Bladder microvascular endothelial cell (primary cell): ENCODE measurements around the gene NECAB3. TPM values are rescaled to one million over a fixed set of nuclear protein-coding genes. Genes with fewer than 3 reads are reported as not detected.

ENCODE experiments used
- total RNA-seq: library from RNA; depleted of rRNA; stranded (reverse); fragments of >200 nt; gene quantifications from 2 replicates; pipeline ENCODE4 v1.2.3, GENCODE V29; 2014

Gene NECAB3, protein sequence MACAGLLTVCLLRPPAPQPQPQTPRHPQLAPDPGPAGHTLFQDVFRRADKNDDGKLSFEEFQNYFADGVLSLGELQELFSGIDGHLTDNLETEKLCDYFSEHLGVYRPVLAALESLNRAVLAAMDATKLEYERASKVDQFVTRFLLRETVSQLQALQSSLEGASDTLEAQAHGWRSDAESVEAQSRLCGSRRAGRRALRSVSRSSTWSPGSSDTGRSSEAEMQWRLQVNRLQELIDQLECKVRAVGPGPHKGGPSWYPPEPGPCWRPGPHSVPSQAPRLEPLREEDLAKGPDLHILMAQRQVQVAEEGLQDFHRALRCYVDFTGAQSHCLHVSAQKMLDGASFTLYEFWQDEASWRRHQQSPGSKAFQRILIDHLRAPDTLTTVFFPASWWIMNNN
- 6.5 and 8.5 TPM in 2 replicates for total RNA-seq

GRCh38 chr20:33674294-33675135 is at the start of gene NECAB3:
TSS of gene NECAB3 (minus strand) at chr20:33674428. CDS start at chr20:33674352, 76 bp downstream.

DNA sequence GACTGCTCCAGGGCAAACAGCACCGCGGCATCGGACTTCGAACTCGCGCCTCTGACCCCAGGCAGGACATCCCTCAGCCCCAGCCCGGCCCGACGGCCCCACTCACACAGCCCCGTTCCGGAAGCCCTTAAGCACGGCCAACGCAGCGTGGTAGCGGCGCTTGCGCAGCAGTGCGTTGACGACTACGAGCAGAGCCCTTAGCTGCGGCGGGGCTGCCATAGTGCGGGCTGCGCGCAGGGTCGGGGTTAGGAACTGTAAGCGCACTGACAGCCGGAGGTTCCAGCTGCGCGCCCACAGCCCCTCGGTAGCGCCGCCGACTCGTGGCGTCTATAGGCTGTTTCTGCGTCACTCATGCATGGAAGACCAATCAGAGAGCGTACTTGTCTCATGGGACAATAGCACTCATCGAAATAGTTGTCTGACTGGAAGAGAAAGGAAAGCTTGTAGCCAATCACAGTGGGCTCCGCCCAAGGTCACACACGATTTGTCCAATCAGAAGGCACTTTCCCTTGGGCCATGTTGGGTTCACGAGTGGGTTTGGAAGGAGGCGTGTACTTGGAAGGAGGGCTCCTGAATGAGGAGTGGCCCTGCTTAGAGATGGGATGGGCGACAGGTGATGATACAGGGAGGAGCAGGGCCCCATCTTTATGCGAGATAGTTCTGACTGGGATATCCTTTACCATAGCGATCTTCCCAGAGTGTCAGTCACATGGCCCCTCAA is 45.9 kb upstream of the NECAB3 start, which contains the start of gene PXMP4:
PXMP4 (minus strand) TSS at position 322 of the 721 bp plus-strand sequence; CDS start at position 219, 103 bp downstream.

GRCh38 chr20:33686100-33686983 is 12.1 kb upstream of the NECAB3 start, which contains the start of gene E2F1:
TSS of gene E2F1 (minus strand) at chr20:33686385. CDS start at chr20:33686264, 121 bp downstream.

GRCh38 chr20:33666293-33667244 is 7.7 kb downstream of the NECAB3 start, which contains the start of gene ACTL10:
TSS of gene ACTL10 (plus strand) at chr20:33666943. CDS start at chr20:33667498, 555 bp downstream.

GRCh38 chr20:33662172-33662571 is 12.1 kb downstream of the NECAB3 start, which contains the start of gene C20orf144:
TSS of gene C20orf144 (plus strand) at chr20:33662327. CDS start at chr20:33662346, 19 bp downstream.

Other genes with a start within 250 kb of the NECAB3 start
- gene SNTA1, start 230.7 kb downstream of the NECAB3 start, total RNA-seq = 4.3 and 4.9 TPM in 2 replicates
- 2.3 and 6.1 TPM in 2 replicates for gene CBFA2T2, start 184.3 kb downstream of the NECAB3 start, total RNA-seq
- gene C20orf144, start 12.1 kb downstream of the NECAB3 start, total RNA-seq = under 0.01 TPM in 1 of 2 replicates, not detected in the other
- gene ACTL10, start 7.5 kb downstream of the NECAB3 start, total RNA-seq = 1.5 and 1.6 TPM in 2 replicates
- gene E2F1, start 12.0 kb upstream of the NECAB3 start, total RNA-seq = 9.4 and 14.1 TPM in 2 replicates
- 3.1 and 7.0 TPM in 2 replicates for gene PXMP4, start 45.9 kb upstream of the NECAB3 start, total RNA-seq
- 0.97 and 2.0 TPM in 2 replicates for gene ZNF341, start 57.6 kb upstream of the NECAB3 start, total RNA-seq
- 37.4 and 57.4 TPM in 2 replicates for gene CHMP4B, start 136.9 kb upstream of the NECAB3 start, total RNA-seq